ENCODE results near the gene NTM.

NTM gene

DNA sequence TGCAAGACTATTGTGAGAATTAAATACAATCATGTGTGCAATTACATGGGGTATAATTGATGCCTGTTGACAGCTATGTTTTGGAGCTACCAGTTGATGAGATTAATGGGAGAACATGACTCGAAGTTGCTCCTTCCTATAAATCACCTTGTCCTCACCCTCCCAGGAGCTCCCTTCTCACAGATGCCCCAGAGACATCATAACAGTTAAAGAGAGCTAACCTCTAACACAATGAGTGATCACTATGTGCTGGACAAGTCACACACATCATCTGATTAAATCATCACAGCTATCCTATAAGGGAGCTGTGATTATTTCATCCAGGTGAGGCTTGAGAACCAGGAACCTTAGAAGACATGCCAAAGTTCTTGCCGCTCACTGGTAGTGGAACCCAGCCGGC, 394.2 kb downstream of the NTM start:
- no peak for TF ChIP-seq EZH2phosphoT487 (IDR thresholded peaks at IDR 0.05; ENCODE audit: borderline replicate concordance)
- TF ChIP-seq, protein P1, sequence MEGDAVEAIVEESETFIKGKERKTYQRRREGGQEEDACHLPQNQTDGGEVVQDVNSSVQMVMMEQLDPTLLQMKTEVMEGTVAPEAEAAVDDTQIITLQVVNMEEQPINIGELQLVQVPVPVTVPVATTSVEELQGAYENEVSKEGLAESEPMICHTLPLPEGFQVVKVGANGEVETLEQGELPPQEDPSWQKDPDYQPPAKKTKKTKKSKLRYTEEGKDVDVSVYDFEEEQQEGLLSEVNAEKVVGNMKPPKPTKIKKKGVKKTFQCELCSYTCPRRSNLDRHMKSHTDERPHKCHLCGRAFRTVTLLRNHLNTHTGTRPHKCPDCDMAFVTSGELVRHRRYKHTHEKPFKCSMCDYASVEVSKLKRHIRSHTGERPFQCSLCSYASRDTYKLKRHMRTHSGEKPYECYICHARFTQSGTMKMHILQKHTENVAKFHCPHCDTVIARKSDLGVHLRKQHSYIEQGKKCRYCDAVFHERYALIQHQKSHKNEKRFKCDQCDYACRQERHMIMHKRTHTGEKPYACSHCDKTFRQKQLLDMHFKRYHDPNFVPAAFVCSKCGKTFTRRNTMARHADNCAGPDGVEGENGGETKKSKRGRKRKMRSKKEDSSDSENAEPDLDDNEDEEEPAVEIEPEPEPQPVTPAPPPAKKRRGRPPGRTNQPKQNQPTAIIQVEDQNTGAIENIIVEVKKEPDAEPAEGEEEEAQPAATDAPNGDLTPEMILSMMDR (conservative IDR thresholded peaks at IDR 0.05; ENCODE audit: low read length) = no peak
- Histone ChIP-seq H3K27me3 (ENCODE audit: insufficient read depth, low read length, poor library complexity, severe bottlenecking) (no peaks in the 10 kb centered on the region), H3K9me3 (ENCODE audit: insufficient read depth, low read depth, low read length) (no peaks in the 10 kb centered on the region), H3K4me3 (ENCODE audit: low read length, poor library complexity, severe bottlenecking) (no peak overlapping the region), H2AFZ (ENCODE audit: low read length) (no peak overlapping the region), H3F3A (ENCODE audit: low read depth) (no peaks in the 10 kb centered on the region), H3K9ac (ENCODE audit: low read depth, low read length, poor library complexity, severe bottlenecking) (no peak overlapping the region), H3K4me1 (ENCODE audit: insufficient read depth, low read length, poor library complexity, severe bottlenecking) (no peaks in the 10 kb centered on the region), H3K9me2 (replicated peaks; ENCODE audit: low read depth, low read length) (no peaks in the 10 kb centered on the region), H3K4me2 (ENCODE audit: low read depth, low read length, poor library complexity, severe bottlenecking) (no peak overlapping the region), H3K79me2 (ENCODE audit: insufficient read depth, low read length) (no peaks in the 10 kb centered on the region), H3K36me3 (ENCODE audit: insufficient read depth, low read length) (no peaks in the 10 kb centered on the region), H4K20me1 (ENCODE audit: insufficient read depth, low read length, poor library complexity, severe bottlenecking) (no peaks in the 10 kb centered on the region)

DNA sequence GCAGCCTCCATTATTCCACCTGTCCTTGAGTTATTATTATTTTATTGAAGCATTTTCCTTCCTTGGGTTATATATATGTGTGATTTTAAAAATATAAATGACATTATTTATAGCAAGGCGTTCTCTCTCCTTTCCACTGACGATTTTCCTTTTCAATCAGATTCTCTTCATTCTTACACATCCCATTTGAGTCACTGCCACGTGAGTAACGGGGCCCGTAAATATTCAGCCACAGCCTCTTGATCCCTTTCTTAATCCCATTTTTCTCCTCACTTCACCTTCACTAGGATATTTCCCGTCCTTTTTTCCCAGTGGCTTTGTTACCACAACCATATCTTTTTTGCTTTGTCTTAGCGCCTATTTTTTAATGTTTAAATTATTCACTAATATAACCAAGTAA, 396.2 kb downstream of the NTM start:
- no peaks in the 10 kb centered on the region for H3K79me2 ChIP-seq (ENCODE audit: insufficient read depth, low read length)
- H3K4me3 ChIP-seq (ENCODE audit: low read length, poor library complexity, severe bottlenecking) = no peak overlapping the region
- no peaks in the 10 kb centered on the region for H3K27me3 ChIP-seq (ENCODE audit: insufficient read depth, low read length, poor library complexity, severe bottlenecking)
- H3K4me2 ChIP-seq (ENCODE audit: low read depth, low read length, poor library complexity, severe bottlenecking) = no peak overlapping the region
- no peaks in the 10 kb centered on the region for H3K9me2 ChIP-seq (replicated peaks; ENCODE audit: low read depth, low read length)
- no peaks in the 10 kb centered on the region for H3K36me3 ChIP-seq (ENCODE audit: insufficient read depth, low read length)
- TF ChIP-seq, protein P1 (conservative IDR thresholded peaks at IDR 0.05; ENCODE audit: low read length) = no peak
- TF ChIP-seq EZH2phosphoT487 (IDR thresholded peaks at IDR 0.05; ENCODE audit: borderline replicate concordance) = no peak
- H2AFZ ChIP-seq (ENCODE audit: low read length) = no peak overlapping the region
- no peaks in the 10 kb centered on the region for H3K4me1 ChIP-seq (ENCODE audit: insufficient read depth, low read length, poor library complexity, severe bottlenecking)
- no peak overlapping the region for H3K9ac ChIP-seq (ENCODE audit: low read depth, low read length, poor library complexity, severe bottlenecking)
- H3K9me3 ChIP-seq (ENCODE audit: insufficient read depth, low read depth, low read length) = no peaks in the 10 kb centered on the region
- no peaks in the 10 kb centered on the region for H4K20me1 ChIP-seq (ENCODE audit: insufficient read depth, low read length, poor library complexity, severe bottlenecking)
- H3F3A ChIP-seq (ENCODE audit: low read depth) = no peaks in the 10 kb centered on the region

DNA sequence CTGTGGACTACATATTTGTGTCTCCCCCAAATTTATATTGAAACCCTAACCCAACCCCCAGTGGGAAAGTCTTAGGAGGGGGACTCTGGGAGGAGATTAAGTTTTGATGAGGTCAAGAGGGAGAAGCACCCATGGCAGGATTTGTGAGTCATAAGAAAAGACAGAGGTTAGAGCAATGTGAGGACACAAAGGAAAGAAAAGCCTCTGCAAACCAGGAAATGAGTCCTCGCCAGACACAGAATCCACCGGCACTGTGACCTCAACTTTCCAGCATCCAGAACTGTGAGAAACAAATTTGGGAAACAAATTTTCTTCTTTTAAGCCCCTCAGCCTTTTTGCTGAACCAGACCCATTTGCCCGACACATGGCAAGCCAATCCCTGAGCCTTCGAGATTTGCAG, 397.0 kb downstream of the NTM start:
- Histone ChIP-seq H3K4me2 (ENCODE audit: low read depth, low read length, poor library complexity, severe bottlenecking) (no peak overlapping the region), H3F3A (ENCODE audit: low read depth) (no peaks in the 10 kb centered on the region), H3K4me1 (ENCODE audit: insufficient read depth, low read length, poor library complexity, severe bottlenecking) (no peaks in the 10 kb centered on the region), H3K9ac (ENCODE audit: low read depth, low read length, poor library complexity, severe bottlenecking) (no peak overlapping the region), H3K4me3 (ENCODE audit: low read length, poor library complexity, severe bottlenecking) (no peak overlapping the region), H3K9me2 (replicated peaks; ENCODE audit: low read depth, low read length) (no peaks in the 10 kb centered on the region), H4K20me1 (ENCODE audit: insufficient read depth, low read length, poor library complexity, severe bottlenecking) (no peaks in the 10 kb centered on the region), H3K79me2 (ENCODE audit: insufficient read depth, low read length) (no peaks in the 10 kb centered on the region), H3K27me3 (ENCODE audit: insufficient read depth, low read length, poor library complexity, severe bottlenecking) (no peaks in the 10 kb centered on the region), H3K36me3 (ENCODE audit: insufficient read depth, low read length) (no peaks in the 10 kb centered on the region), H3K9me3 (ENCODE audit: insufficient read depth, low read depth, low read length) (no peaks in the 10 kb centered on the region), H2AFZ (ENCODE audit: low read length) (no peak overlapping the region)
- TF ChIP-seq EZH2phosphoT487 (IDR thresholded peaks at IDR 0.05; ENCODE audit: borderline replicate concordance) = no peak
- TF ChIP-seq, protein P1 (conservative IDR thresholded peaks at IDR 0.05; ENCODE audit: low read length) = no peak

All from Loucy (cell line).